ENCODE data around the gene RAPGEF2. TPM values are rescaled to one million over a fixed set of nuclear protein-coding genes. Genes with fewer than 3 reads are reported as not detected.

Gene RAPGEF2
- total and polyA plus RNA-seq, 10 of the 15 experiments (the other 5 are each of a cell fraction or from before 2014, with no cell fraction given): 0.31 to 24.0 (median 2.9) TPM

DNA sequence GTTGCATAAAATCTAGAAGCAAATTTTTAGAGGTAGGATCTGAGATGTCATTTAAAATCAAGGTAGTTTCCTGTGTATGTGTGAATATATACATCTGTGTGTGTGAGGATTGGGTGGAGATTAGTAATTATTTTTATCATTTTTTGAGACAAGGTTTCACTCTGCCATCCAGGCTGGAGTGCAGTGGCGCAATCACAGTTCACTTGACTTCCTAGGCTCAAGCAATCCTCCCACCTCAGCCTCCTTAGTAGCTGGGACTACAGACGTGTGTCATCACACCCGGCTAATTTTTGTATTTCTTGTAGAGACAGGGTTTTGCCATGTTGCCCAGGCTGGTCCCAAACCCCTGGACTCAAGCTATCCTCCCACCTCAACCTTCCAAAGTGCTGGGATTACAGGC lies 188.3 kb downstream of the RAPGEF2 start (continued):
- TF ChIP-seq, protein P1, sequence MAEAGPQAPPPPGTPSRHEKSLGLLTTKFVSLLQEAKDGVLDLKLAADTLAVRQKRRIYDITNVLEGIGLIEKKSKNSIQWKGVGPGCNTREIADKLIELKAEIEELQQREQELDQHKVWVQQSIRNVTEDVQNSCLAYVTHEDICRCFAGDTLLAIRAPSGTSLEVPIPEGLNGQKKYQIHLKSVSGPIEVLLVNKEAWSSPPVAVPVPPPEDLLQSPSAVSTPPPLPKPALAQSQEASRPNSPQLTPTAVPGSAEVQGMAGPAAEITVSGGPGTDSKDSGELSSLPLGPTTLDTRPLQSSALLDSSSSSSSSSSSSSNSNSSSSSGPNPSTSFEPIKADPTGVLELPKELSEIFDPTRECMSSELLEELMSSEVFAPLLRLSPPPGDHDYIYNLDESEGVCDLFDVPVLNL (IDR thresholded peaks at IDR 0.05; ENCODE audit: low read depth, low read length): no peak
- TF ChIP-seq, protein P2, sequence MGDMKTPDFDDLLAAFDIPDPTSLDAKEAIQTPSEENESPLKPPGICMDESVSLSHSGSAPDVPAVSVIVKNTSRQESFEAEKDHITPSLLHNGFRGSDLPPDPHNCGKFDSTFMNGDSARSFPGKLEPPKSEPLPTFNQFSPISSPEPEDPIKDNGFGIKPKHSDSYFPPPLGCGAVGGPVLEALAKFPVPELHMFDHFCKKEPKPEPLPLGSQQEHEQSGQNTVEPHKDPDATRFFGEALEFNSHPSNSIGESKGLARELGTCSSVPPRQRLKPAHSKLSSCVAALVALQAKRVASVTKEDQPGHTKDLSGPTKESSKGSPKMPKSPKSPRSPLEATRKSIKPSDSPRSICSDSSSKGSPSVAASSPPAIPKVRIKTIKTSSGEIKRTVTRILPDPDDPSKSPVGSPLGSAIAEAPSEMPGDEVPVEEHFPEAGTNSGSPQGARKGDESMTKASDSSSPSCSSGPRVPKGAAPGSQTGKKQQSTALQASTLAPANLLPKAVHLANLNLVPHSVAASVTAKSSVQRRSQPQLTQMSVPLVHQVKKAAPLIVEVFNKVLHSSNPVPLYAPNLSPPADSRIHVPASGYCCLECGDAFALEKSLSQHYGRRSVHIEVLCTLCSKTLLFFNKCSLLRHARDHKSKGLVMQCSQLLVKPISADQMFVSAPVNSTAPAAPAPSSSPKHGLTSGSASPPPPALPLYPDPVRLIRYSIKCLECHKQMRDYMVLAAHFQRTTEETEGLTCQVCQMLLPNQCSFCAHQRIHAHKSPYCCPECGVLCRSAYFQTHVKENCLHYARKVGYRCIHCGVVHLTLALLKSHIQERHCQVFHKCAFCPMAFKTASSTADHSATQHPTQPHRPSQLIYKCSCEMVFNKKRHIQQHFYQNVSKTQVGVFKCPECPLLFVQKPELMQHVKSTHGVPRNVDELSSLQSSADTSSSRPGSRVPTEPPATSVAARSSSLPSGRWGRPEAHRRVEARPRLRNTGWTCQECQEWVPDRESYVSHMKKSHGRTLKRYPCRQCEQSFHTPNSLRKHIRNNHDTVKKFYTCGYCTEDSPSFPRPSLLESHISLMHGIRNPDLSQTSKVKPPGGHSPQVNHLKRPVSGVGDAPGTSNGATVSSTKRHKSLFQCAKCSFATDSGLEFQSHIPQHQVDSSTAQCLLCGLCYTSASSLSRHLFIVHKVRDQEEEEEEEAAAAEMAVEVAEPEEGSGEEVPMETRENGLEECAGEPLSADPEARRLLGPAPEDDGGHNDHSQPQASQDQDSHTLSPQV (IDR thresholded peaks at IDR 0.05): no peak
- TF ChIP-seq ZNF274 (IDR thresholded peaks at IDR 0.05; ENCODE audit: insufficient read depth, insufficient read length) (no peak), JUND (IDR thresholded peaks at IDR 0.05; ENCODE audit: low read depth, low read length) (no peak), EED (IDR thresholded peaks at IDR 0.05; ENCODE audit: low read depth) (no peak), TBL1XR1 (IDR thresholded peaks at IDR 0.05; ENCODE audit: low read depth, low read length) (no peak), SMAD5 (IDR thresholded peaks at IDR 0.05; ENCODE audit: low read depth) (no peak), MTA2 (IDR thresholded peaks at IDR 0.05; ENCODE audit: low read depth) (no peak), RB1 (IDR thresholded peaks at IDR 0.05; ENCODE audit: borderline replicate concordance) (no peak), ZNF207 (IDR thresholded peaks at IDR 0.05; ENCODE audit: borderline replicate concordance) (no peak)
- TF ChIP-seq, protein P3, sequence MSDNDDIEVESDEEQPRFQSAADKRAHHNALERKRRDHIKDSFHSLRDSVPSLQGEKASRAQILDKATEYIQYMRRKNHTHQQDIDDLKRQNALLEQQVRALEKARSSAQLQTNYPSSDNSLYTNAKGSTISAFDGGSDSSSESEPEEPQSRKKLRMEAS (IDR thresholded peaks at IDR 0.05; ENCODE audit: low read depth, low read length): no peak
